ENCODE results near the gene IRF1. TPM values are rescaled to one million over a fixed set of nuclear protein-coding genes. Genes with fewer than 3 reads are reported as not detected.

The IRF1 gene
- total and polyA plus RNA-seq, 7 donors: 15.3 to 169 (median 37.2) TPM

DNA sequence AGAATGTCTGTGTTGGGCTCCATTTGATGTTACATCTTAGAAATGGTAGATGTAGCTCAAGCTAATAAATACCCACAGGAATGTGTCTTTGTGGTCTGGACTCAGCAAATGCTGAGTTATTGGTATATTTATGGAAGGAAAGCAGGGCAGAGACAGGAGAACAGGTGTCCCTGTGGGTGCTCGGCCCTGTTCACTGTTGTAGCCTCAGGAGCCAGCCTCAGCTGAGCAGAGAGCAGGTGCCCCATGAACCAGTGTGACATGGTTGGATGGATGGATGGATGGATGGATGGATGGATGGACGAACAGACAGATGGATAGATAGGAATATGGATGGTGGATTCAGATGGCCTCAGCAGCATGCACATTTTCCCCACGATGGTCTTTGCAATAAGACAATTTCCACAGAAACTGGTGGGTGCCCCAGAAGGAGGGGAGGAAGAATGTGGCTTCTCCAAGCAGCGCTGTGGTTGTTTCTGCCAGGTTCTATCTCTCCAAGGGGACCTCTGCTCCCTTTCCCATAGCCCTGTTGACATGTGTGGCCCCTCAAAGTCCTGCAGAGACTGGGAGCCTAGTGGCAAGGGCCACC, 8.2 kb upstream of the IRF1 start:
- WGBS, 2 donors: 86 to 89% methylated on average over 4 of the region's 4 CpGs
- H3K27ac ChIP-seq: peak overlapping the region; percentile 93 to 100 (median 98)

DNA sequence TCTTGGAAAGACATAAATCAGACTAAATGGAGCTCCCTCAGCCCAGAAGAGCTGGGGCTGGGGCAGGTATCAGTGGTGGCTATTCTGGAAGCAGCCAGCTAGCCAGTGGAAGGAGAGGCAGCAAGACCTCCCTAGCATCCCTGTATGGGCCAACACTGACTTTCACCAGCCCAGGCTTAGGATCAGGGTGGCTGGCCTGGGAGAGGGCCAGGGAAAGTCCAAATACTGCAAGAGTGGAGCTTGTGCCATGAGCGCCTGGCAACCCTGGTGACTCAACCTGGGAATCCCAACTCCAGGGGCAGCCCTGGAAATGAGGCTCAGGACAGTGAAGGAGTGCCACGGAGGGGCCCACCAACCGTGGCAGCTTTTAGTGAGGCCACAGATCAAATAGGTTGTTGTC, 7.6 kb upstream of the IRF1 start:
- DNase-seq: peak; percentile 83
- 85 to 94% methylated on average over 3 of the region's 3 CpGs for WGBS, 2 donors
- peaks cover 0 to 47% (median 42%) of the 10 kb centered on the region in 4 donors for H3K4me1 ChIP-seq

More for the DNA sequence above, 8.2 kb upstream of the IRF1 start:
- H3K4me1 ChIP-seq: peaks cover 0 to 47% (median 42%) of the 10 kb centered on the region in 4 donors
- H3K27me3 ChIP-seq: no peaks in the 10 kb centered on the region
- no peak for DNase-seq
- no peak overlapping the region for H3K4me3 ChIP-seq
- no peak for TF ChIP-seq POLR2A (IDR thresholded peaks at IDR 0.05)
- no peak for TF ChIP-seq EP300 (IDR thresholded peaks at IDR 0.05)
- TF ChIP-seq, protein P1, sequence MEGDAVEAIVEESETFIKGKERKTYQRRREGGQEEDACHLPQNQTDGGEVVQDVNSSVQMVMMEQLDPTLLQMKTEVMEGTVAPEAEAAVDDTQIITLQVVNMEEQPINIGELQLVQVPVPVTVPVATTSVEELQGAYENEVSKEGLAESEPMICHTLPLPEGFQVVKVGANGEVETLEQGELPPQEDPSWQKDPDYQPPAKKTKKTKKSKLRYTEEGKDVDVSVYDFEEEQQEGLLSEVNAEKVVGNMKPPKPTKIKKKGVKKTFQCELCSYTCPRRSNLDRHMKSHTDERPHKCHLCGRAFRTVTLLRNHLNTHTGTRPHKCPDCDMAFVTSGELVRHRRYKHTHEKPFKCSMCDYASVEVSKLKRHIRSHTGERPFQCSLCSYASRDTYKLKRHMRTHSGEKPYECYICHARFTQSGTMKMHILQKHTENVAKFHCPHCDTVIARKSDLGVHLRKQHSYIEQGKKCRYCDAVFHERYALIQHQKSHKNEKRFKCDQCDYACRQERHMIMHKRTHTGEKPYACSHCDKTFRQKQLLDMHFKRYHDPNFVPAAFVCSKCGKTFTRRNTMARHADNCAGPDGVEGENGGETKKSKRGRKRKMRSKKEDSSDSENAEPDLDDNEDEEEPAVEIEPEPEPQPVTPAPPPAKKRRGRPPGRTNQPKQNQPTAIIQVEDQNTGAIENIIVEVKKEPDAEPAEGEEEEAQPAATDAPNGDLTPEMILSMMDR (IDR thresholded peaks at IDR 0.05): no peak
- no peak for TF ChIP-seq POLR2AphosphoS5 (IDR thresholded peaks at IDR 0.05)
- intact Hi-C loops (cut with DNase I): loop anchor here (5.0 to 10.0 kb wide), 4 partner anchors 59 to 279 kb away; partner anchors contain the start of genes RAD50, SEPTIN8 and SLC22A4
- no peaks in the 10 kb centered on the region for H3K36me3 ChIP-seq
- H3K9me3 ChIP-seq: no peaks in the 10 kb centered on the region

DNA sequence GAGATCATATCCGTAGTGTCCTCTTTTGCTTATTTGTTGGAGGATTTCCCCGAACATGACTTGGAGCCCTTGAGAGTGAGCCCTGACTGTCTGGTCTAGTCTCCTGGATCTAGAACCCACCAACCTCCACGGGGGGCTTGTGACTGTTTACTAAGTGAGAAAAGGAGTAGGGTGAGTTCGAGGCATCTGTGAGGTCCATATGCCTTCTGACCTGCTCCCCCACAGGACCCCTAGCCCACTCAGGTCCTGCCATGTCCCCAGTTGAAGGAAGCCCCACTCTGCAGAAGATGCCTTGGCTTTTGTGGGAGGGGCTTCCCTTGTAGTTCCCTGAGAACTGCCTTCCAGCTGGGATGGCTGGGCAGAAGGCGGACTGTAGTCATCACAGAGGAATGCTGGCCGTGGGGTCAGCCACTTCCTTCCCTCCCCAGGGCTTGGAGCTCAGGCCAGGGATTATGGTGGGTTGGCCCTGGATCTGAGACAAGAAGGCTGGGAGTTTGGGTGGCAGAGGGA, 7.0 kb upstream of the IRF1 start:
- Histone ChIP-seq H3K27me3 (no peaks in the 10 kb centered on the region), H3K4me1 (peaks cover 0 to 47% (median 42%) of the 10 kb centered on the region in 4 donors), H3K27ac (peak overlapping the region; percentile 93 to 100 (median 98)), H3K4me3 (peak overlapping the region; percentile 55 to 76 (median 62)), H3K9me3 (no peaks in the 10 kb centered on the region), H3K36me3 (no peaks in the 10 kb centered on the region)
- 42 to 53% methylated on average over 6 of the region's 6 CpGs for WGBS, 2 donors
- TF ChIP-seq EP300 (IDR thresholded peaks at IDR 0.05) (no peak), POLR2AphosphoS5 (IDR thresholded peaks at IDR 0.05) (peak in 3 of 4 donors; percentile 16 to 62 (median 18))
- peak; percentile 88 for DNase-seq
- intact Hi-C loops (cut with DNase I): loop anchor here (5.0 to 10.0 kb wide), 4 partner anchors 60 to 280 kb away; partner anchors contain the start of genes RAD50, SEPTIN8 and SLC22A4

More for the DNA sequence above, 7.6 kb upstream of the IRF1 start:
- Histone ChIP-seq H3K27ac (peak overlapping the region; percentile 93 to 100 (median 98)), H3K27me3 (no peaks in the 10 kb centered on the region), H3K9me3 (no peaks in the 10 kb centered on the region), H3K4me3 (no peak overlapping the region), H3K36me3 (no peaks in the 10 kb centered on the region)
- TF ChIP-seq, protein P1 (IDR thresholded peaks at IDR 0.05): no peak
- TF ChIP-seq POLR2AphosphoS5 (IDR thresholded peaks at IDR 0.05): peak in 1 of 4 donors; percentile 47
- no peak for TF ChIP-seq POLR2A (IDR thresholded peaks at IDR 0.05)
- TF ChIP-seq EP300 (IDR thresholded peaks at IDR 0.05): no peak
- intact Hi-C loops (cut with DNase I): loop anchor here (5.0 to 10.0 kb wide), 4 partner anchors 59 to 279 kb away; partner anchors contain the start of genes RAD50, SEPTIN8 and SLC22A4

DNA sequence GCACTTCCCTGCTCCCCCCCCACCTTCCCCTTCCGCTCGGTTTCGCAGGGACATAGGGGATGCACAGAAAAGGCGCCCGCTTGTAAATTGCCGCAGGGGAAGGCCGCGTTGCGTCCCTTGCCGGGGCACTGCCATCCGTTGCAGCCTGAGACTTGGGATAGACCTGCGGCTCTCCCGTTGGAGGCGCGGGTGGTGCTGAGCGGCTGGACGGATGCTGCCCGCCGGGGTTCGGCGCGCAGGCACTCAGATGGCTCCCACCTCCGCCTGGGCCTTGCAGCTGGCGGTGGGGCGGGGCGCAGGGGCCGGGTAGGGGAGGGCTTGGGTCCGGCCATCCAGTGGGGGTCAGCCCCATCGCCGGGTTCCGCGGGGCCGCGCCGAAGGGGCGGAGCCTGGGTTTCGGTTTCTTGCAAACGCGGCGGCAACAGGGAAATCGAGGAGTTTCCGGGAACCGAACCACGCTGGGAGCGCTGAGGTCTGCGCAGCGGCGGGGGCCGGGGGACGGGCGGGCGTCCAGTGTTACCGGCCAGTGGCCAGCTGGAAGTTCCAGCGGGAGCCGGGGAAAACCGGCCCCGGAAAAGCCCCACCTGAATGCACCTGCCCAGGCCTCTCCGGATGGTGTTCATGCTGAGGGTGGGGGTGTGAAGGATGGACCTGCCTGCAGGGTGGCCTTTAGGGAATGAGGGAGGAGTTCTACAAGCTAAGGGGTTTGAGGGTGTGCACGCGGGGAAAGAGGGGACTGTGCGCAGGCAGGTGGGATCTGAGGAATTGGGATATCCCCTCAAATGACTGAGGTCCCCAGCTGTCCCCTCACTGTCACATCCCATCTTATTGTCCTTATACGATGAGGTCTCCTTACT, 6.3 kb upstream of the IRF1 start:
- WGBS, 2 donors: 1 to 3% methylated on average over 62 of the region's 62 CpGs
- peak; percentile 94 for DNase-seq
- Histone ChIP-seq H3K27ac (peak overlapping the region; percentile 93 to 100 (median 98)), H3K27me3 (no peaks in the 10 kb centered on the region), H3K4me1 (peaks cover 0 to 52% (median 44%) of the 10 kb centered on the region in 4 donors), H3K4me3 (peak overlapping the region; percentile 55 to 76 (median 62)), H3K36me3 (no peaks in the 10 kb centered on the region), H3K9me3 (no peaks in the 10 kb centered on the region)
- intact Hi-C loops (cut with DNase I): loop anchor here (5.0 to 10.0 kb wide), 4 partner anchors 60 to 280 kb away; partner anchors contain the start of genes RAD50, SEPTIN8 and SLC22A4
- TF ChIP-seq POLR2A (IDR thresholded peaks at IDR 0.05): peak in 1 of 2 donors; percentile 48
- TF ChIP-seq EP300 (IDR thresholded peaks at IDR 0.05): peak in 2 of 4 donors; percentile 48 to 66
- TF ChIP-seq, protein P1 (IDR thresholded peaks at IDR 0.05): no peak
- peak; percentile 3 to 86 (median 68) for TF ChIP-seq POLR2AphosphoS5 (IDR thresholded peaks at IDR 0.05)
